HG02943 (cell line): ENCODE measurements around the gene OPRL1.

Source experiments
- ATAC-seq: cut with Tn5 transposase; IDR thresholded peaks from one replicate; pipeline ENCODE4 v1.9.1; 2021; ENCODE audit warnings: mild to moderate bottlenecking, low read depth, moderate library complexity; ENCODE audit not compliant: unreplicated experiment

The OPRL1 gene

DNA sequence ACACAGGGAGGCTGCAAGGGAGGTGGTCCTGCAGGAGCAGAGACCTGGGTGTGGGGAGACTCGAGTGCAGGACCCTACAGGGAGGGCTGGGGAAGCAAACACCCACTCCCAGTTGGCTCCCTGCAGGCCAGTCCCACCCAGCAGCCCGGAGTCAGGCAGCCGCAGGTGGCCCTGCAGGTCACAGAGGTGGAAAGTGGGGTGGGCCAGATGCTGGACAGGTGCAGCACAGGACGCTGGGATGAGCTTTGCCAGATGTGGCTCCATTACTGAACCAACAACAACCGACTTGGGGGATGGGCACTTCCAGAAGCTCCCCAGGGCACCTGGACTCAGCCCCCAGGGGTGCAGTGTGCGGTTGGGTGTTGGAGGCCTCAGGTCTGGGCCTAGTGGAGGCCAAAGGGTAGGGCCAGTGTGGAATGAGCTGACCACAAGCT is 57.7 kb downstream of the OPRL1 start:
- no peak for ATAC-seq

DNA sequence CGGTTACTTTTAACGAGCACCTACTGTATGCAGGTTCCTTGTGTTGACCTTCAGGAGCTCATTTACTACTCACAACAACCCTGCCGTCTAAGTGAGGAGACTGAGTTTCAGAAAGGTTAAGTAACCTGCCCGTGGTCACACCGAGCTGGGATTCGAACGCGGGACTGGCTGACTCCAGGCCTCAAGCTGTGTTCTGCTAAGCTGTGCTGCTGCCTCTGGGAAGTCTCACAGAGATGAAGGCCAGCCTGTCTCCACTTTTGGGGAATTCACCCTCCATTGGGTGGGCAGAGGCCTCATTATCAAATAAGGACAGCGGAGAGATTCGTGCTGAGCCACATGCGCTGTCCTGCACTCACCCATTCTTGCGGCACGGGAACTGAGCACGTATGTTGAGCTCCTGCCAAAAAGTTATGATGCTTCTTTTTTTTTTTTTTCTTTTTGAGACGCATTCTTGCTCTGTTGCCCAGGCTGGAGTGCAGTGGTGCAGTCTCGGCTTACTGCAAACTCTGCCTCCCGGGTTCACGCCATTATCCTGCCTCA is 58.5 kb downstream of the OPRL1 start:
- no peak for ATAC-seq

DNA sequence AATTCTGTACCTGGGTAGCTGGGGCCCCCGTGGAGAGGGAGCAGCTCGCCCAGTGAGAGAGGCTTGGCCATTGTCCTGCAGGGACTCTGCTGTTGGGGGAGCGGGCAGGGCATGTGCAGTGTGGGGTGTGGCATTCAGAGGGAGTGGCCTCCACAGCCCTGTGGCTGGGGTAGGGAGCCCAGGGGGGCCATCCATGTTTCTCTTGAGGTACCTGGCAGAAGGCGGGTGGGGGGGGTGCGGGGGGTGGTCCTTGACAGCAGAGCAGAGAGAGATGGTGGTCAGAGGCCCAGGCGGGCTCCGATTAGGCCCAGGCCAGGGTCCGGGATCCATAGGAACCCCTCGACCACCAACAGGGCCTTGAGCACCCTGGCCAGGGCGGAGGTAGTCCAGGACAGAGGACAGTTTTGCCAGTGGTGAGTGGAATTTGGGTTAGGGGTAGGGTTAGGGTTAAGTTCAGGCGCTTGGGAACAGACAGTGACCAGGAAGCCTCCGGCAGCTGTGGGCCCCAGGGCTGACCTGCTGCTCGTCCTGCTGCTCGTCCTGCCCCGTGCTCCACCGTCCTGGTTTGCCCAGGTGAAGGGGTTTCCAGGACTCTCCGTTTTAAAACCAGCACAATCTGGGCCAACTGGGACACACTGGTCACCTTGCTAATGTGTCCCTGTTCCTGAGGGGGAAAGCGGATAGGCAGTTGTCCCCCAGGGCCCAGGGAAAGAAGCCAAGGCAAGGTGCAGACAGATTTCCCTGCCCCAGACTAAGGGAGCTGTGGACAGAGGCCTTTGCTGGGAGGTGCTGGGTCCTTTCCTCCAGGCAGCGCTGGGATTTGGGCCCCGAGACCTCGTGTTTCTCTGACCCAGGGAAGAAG is 59.5 kb downstream of the OPRL1 start:
- ATAC-seq = no peak

DNA sequence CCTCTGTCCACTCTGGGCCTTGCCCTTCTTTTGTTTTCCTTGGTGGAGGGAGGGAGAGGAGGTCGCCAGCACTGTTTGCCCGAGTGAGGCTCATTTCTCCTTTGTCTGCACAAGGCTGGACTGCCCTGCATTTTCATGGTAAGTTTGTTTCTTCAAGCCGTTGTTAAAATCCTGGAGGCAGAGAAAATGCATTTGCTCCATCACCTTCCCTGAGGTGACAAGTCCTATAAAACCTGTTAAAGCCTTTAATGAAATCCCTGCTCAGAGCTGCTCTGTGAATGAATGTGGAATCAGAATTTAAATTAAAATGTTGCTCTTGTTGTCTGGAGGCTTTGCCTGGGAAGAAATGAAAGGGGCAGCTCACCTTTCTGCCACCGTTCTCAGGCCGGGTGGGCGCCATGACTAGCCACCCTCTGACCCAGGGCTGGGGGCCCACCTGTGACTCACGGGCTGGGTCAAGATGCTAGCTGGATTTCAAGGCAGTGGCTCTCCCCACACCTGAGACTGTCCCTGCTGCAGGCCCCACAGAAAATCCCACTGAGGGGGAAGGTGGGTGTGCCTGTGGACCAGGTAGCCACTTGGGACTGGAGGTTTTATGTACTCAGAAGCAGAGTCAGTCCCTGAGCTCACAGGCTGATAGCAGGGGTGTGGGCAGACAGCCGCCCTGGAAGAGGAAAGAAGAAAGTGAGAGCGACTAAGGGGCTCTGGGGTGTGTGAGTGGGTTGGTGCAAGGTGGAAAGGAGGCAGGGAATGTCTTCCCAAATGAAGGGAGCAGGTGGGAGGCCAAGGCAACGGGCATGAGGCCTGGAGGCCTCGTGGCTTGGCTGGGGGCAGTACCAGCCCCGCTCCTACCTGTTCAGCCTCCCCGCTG is 60.4 kb downstream of the OPRL1 start:
- no peak for ATAC-seq

DNA sequence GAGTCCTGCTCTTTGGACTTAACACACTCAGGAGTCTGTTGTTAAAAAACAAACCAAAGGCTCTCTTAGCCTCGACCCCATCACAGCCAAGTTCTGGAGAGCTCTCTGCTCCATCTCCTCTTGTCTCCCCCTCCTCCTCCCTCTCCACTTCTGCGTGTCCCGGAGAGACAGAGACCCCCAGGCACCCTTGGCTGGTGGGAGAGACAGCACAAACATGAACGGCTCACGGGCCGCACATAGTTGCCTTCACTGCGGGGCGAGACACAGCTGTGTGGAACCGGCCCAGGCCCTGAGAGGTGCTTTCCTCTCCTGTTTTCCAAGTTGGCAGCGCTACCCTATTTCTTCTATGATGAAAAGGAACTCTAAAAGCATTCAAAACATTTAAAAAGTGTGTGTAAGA is 61.1 kb downstream of the OPRL1 start:
- ATAC-seq = no peak

DNA sequence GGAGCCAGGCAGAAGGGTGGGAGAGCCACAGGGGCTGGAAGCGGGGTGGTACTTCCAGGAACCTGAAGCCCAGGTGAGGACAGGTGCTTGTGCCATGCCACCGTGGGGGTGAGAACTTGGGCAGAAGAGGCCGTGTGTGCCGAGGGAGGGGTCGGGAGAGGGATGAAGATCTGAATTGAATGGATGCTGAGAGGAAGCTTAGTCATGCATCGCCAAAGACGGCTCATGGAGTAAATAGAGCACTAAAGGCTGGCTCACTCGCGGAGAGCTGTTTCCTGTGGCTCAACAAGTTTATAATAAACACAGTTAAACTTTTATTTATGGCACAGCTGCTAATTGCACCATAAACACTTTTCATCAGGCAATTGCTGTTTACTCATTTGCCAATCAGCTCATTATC is 62.7 kb downstream of the OPRL1 start:
- ATAC-seq = no peak

DNA sequence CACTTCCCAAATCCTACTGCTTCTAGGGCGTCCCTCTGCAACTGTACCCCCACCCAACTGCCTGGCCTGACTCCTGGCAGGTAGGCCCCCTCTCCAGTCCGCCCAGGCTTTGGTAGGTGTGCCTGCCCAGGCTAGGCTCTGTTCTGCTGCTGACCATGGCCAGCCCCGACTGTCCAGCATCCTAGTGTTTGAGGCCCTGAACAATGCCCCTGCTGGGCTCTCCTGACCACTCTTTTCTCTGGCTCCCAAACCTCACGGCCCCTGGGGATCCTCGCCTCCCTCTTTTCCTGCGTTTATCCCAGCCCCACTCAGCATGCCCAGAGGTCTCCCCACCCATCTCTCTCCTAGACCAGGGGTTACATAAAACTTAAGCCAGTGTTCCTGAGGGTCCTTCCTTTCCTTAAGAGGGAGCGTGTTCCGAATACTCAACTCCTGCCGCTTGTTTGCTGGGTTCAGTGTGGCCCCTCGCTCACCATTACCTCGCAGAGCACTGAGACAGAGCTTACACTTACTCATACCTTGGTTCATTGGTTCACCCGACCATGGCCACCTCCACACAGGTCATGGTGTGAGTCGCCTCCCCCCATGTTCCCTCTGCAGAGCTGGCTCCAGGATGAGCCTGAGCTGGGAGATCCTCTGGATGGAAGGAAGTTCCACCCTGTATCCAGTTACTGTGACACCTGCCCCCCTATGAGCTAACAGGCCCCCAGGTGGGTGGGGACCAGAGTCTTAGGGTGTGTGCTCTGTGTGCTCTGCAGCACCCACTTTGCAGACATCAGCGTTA is 63.3 kb downstream of the OPRL1 start:
- ATAC-seq = no peak

DNA sequence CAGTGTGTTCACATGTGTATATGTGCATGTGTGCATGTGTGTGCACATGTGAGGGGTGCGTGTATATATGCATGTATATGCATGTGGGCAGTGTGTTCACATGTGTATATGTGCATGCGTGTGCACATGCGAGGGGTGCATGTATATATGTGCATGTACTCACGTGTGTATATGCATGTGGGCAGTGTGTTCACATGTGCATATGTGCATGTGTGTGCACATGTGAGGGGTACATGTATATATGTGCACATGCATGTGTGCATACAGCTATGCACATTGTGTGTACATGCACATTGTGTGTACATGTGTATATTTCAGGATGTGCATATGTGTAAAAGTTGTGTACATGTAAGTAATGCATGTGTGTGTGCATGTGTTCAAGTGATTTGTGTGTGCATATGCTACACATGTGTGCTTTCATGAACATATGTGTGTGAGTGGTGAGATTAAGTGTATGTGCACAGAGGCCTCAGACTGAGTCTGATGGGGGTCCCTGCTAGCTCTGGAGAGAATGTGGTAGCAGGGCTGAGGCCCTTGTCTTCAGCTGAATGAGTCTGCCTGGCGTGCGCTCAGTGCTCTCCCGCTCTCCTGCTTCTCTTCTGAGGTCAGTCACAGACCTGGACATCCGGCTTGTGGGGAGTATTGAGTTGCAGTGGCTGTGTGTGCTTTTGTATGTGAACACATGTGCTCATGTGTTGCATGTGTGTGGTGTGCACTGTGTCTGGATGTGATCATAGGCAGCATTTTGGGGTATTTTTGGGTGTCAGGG is 64.4 kb downstream of the OPRL1 start:
- no peak for ATAC-seq

DNA sequence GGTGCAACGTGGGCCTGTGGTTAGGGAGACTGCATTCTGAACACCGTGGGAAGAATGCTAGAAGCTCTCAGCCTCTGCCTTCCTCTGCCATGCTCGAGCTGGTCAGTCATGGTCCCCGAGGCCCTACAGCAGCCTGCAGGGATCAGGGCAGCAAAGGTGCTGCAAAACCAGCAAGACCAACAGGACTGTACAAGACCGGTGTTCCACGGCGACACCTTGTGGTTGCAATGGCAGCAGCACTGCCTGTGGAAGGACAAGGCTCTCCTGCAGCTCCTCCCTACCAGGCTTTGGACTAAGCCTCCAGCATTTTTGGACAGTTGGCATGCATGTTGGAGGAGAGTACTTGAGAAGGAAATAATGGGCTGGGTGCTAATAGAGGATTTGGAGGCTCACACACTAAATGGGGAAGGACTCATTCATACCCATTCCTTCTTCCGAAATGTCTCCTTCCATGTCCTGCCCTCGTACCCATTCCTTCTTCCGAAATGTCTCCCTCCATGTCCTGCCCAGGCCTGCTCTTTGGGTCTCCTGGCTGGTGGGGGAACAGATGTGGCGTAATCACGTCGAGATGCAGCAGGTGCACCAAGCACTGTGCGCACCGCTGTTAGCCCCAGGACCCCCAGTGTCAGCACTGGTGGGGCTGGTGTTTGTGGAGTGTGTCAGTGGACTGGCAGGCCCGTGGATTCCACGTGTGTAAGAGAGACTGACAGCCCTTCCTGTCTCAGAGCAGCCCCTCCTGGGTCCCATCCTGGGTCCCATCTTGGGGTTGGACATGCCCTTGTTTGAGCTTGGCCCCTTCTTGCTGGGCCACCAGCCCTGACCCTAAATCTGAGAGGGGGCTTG is 65.8 kb downstream of the OPRL1 start:
- ATAC-seq = no peak

DNA sequence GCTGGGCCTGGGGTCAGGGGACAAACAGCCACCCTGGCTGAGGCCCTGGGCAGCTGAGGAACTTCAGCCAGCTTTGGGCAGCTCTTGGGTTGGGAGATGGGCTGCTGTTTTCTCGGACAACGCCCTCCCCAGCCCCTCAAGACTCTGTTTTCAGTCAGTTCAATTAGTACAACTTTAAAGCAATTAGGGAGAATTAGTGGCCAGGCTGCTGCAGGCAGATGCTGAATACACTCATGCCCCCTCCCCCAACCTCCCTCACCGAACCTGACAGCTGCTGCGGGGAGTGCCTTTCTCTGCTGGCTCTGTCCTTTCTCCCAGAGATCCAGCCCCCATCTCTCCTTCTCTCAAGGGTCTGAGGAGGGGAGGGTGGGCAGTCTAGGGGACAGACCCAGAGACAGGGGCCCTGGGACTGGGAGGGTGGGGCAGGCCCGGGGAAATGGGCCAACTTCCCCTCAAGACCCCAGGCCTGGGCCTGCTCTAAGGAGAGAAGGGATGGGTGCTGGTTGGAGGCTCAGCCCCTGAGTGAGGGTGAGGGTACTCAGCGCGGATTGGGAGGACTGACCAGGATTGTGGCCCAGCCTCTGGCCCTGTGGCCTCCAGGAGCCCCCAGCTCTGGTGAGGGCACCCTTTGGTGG is 66.5 kb downstream of the OPRL1 start:
- no peak for ATAC-seq

DNA sequence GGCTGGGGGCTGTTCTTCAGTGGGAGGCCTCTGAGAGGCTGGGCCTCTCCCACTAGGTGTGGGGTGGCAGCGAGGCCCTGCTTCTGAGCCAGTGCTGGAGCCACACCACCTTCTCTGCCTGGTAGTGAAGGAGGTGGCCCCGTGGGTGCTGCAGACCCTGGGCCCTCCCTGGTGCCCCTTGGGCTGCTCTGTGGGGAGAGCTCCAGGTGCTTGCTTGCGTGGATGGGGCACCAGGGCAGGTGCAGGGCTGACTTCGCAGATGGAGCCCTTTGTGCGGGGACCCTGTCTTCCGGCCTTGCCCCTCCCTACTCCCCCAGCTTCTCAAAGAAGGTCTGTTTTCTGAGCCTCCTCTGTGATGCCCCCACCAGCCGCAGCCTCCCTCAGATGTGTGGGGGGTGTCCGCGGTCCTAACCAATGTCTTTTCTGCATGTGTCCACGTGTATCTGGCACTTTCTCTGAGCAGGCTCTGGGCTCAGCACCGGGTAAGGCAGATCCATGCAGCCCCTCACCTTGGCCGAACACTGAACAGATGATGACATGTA is 67.1 kb downstream of the OPRL1 start:
- ATAC-seq = no peak

DNA sequence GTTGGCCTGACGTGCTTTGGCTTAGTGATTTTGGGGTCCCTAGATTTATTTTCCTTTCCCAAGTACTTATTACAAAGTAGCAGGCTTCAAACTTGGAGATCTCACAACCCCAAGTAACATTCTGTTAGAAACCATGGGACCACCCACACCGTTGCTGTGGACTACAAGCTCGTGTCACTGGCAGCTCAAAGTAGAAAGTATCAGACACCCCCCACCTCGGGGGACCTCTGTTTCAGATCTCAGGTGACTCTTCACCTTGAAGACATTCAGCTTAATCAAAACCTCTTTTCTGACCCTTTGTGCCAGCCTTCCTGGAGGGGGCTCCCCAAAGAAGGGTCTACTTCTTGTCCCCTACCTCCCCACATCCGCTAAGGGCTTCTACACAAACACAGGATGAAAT is 68.7 kb downstream of the OPRL1 start:
- no peak for ATAC-seq

DNA sequence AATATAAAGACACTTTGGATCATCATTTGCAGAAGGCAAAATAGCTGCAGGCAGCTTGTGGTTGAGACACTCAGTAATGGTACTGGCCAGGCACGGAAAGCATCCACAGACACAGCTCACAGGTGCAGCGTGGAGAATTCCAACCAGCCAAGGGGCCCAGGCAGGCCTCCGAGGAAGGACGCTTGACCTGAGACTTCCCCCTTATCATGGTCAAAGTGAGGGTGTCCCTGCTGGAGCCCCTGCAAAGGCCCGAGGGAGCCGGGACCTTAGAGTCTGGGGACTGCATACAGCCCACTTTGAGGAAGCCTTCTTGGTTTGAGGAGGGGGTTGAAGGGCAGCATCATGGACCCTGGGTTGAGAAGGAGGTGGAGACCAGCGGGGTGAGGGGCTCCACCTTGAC is 69.3 kb downstream of the OPRL1 start:
- ATAC-seq = no peak

DNA sequence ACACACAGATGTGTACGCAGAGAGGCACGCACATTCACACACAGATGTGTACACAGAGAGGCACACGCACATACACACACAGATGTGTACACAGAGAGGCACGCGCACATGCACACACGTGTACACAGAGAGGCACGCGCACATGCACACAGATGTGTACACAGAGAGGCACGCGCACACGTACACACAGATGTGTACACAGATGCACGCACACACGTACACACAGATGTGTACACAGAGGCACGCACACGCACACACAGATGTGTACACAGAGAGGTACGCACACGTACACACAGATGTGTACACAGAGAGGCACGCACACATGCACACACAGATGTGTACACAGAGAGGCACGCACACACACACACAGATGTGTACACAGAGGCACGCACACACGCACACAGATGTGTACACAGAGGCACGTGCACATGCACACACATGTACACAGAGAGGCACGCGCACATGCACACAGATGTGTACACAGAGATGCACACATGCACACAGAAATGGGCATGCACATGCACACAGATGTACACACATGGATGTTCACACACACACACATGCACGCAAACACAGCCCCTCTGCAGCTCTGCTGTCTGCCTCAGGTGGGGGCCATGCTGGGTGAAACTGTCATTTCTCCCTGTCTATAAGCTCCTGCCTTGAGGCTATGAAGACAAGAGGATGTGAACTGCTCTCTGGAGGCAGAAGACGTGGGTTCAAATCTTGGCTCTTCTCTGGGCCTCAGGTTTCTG is 70.1 kb downstream of the OPRL1 start:
- ATAC-seq = no peak
